NCI-H2227 (cell line): ENCODE measurements around the gene TCF20.

ENCODE experiments used
- DNase-seq: peaks from one replicate; lab custom pipeline; 2025; ENCODE audit not compliant: unreplicated experiment; lab: John Stamatoyannopoulos, UW

Gene TCF20

GRCh38 chr22:42282252-42282942 is 11.9 kb upstream of the TCF20 start:
- DNase-seq = no peak

- no peak for DNase-seq
Measured at GRCh38 chr22:42281706-42282251, 11.3 kb upstream of the TCF20 start.

- DNase-seq = no peak
Measured at GRCh38 chr22:42281284-42281683, 10.8 kb upstream of the TCF20 start.

- DNase-seq = no peak
Measured at GRCh38 chr22:42280836-42281235, 10.4 kb upstream of the TCF20 start.

- no peak for DNase-seq
Measured at GRCh38 chr22:42280140-42280539, 9.7 kb upstream of the TCF20 start.

- no peak for DNase-seq
Measured at GRCh38 chr22:42279425-42280020, 9.1 kb upstream of the TCF20 start.

GRCh38 chr22:42277988-42278776 is 7.7 kb upstream of the TCF20 start:
- peak; percentile 33 for DNase-seq

GRCh38 chr22:42277232-42277753 is 6.8 kb upstream of the TCF20 start:
- DNase-seq = no peak

- DNase-seq = no peak
Measured at GRCh38 chr22:42275970-42276369, 5.5 kb upstream of the TCF20 start.

GRCh38 chr22:42275176-42275575 is 4.7 kb upstream of the TCF20 start:
- no peak for DNase-seq

- DNase-seq = peak; percentile 26
Measured at GRCh38 chr22:42273855-42274451, 3.5 kb upstream of the TCF20 start.

GRCh38 chr22:42272431-42272999 is 2.1 kb upstream of the TCF20 start:
- DNase-seq = no peak

GRCh38 chr22:42271906-42272305 is 1.5 kb upstream of the TCF20 start:
- no peak for DNase-seq

GRCh38 chr22:42271191-42271813 is 849 bp upstream of the TCF20 start:
- no peak for DNase-seq

GRCh38 chr22:42270176-42270509 is 310 bp downstream of the TCF20 start:
- DNase-seq = peak; percentile 75

GRCh38 chr22:42269432-42270175 is 849 bp downstream of the TCF20 start:
- peak; percentile 45 for DNase-seq

- no peak for DNase-seq
Measured at GRCh38 chr22:42268852-42269410, 1.5 kb downstream of the TCF20 start.

- DNase-seq = no peak
Measured at GRCh38 chr22:42265321-42265720, 5.1 kb downstream of the TCF20 start.

- DNase-seq = no peak
Measured at GRCh38 chr22:42263944-42264343, 6.5 kb downstream of the TCF20 start.
